Activated naive CD4-positive, alpha-beta T cell treated with anti-CD3 and anti-CD28 coated beads, Interleukin-2, amount 10 ng/mL, durations not matched to agents 7 days and 5 days (primary cell): ENCODE results near the gene POTEG.
"Not testable (repeated sequence)": the region's sequence is repeated elsewhere in the genome, so short reads cannot be mapped to it uniquely, and the experiment has no call there.

Experiments
- CTCF ChIA-PET: fragments of 350-600 bp; sonication (Branson Sonifier 250); formaldehyde crosslinking; loops from one replicate; lab custom pipeline; 2021; ENCODE audit warnings: antibody characterized with exemption; lab: Charles Lee
- DNase-seq: peaks from one replicate; pipeline ENCODE4 v3.0.0-alpha.2; 2020
- H3K27ac Mint-ChIP-seq: one replicate; pipeline ENCODE4 v1.8.0; 2021; ENCODE audit warnings: mild to moderate bottlenecking, moderate library complexity, mixed read lengths
- H3K27me3 Mint-ChIP-seq: one replicate; pipeline ENCODE4 v1.8.0; 2021; ENCODE audit warnings: mild to moderate bottlenecking, mixed read lengths
- H3K36me3 Mint-ChIP-seq: one replicate; pipeline ENCODE4 v1.8.0; 2021; ENCODE audit warnings: mixed read lengths
- H3K4me1 Mint-ChIP-seq: one replicate; pipeline ENCODE4 v1.8.0; 2021; ENCODE audit warnings: mixed read lengths
- H3K4me3 Mint-ChIP-seq: one replicate; pipeline ENCODE4 v1.8.0; 2021; ENCODE audit warnings: mild to moderate bottlenecking, moderate library complexity, mixed read lengths
- H3K9me3 Mint-ChIP-seq: one replicate; pipeline ENCODE4 v1.8.0; 2021; ENCODE audit warnings: mixed read lengths

POTEG gene

GRCh38 chr14:19388741-19389140, 45.4 kb downstream of the POTEG start:
- DNase-seq, H3K27me3 Mint-ChIP-seq: not testable (repeated sequence)

GRCh38 chr14:19386996-19387395, 47.1 kb downstream of the POTEG start:
- CTCF ChIA-PET, H3K27me3 Mint-ChIP-seq, H3K4me1 Mint-ChIP-seq, H3K4me3 Mint-ChIP-seq, DNase-seq, H3K27ac Mint-ChIP-seq, H3K9me3 Mint-ChIP-seq, H3K36me3 Mint-ChIP-seq: not testable (repeated sequence)

More at GRCh38 chr14:19388741-19389140, 45.4 kb downstream of the POTEG start:
- H3K27ac Mint-ChIP-seq, H3K36me3 Mint-ChIP-seq, H3K4me3 Mint-ChIP-seq, H3K9me3 Mint-ChIP-seq, CTCF ChIA-PET, H3K4me1 Mint-ChIP-seq: not testable (repeated sequence)

GRCh38 chr14:19386309-19386708, 47.8 kb downstream of the POTEG start:
- DNase-seq, CTCF ChIA-PET, H3K4me1 Mint-ChIP-seq, H3K27me3 Mint-ChIP-seq, H3K4me3 Mint-ChIP-seq, H3K9me3 Mint-ChIP-seq, H3K27ac Mint-ChIP-seq, H3K36me3 Mint-ChIP-seq: not testable (repeated sequence)

- H3K9me3 Mint-ChIP-seq, DNase-seq, H3K36me3 Mint-ChIP-seq, H3K4me1 Mint-ChIP-seq, H3K27ac Mint-ChIP-seq, H3K4me3 Mint-ChIP-seq, H3K27me3 Mint-ChIP-seq, CTCF ChIA-PET: not testable (repeated sequence)
Observed at GRCh38 chr14:19384088-19384781, 49.9 kb downstream of the POTEG start.

- H3K27ac Mint-ChIP-seq, H3K9me3 Mint-ChIP-seq, DNase-seq, H3K27me3 Mint-ChIP-seq, H3K36me3 Mint-ChIP-seq, H3K4me1 Mint-ChIP-seq, H3K4me3 Mint-ChIP-seq, CTCF ChIA-PET: not testable (repeated sequence)
Observed at GRCh38 chr14:19383008-19383584, 51.0 kb downstream of the POTEG start.

GRCh38 chr14:19380137-19380536, 54.0 kb downstream of the POTEG start:
- H3K27me3 Mint-ChIP-seq, H3K9me3 Mint-ChIP-seq, H3K4me1 Mint-ChIP-seq, H3K27ac Mint-ChIP-seq, DNase-seq, H3K4me3 Mint-ChIP-seq, H3K36me3 Mint-ChIP-seq, CTCF ChIA-PET: not testable (repeated sequence)

GRCh38 chr14:19374451-19374903, 59.7 kb downstream of the POTEG start:
- H3K27me3 Mint-ChIP-seq, DNase-seq, H3K27ac Mint-ChIP-seq, H3K36me3 Mint-ChIP-seq, CTCF ChIA-PET, H3K4me1 Mint-ChIP-seq, H3K4me3 Mint-ChIP-seq, H3K9me3 Mint-ChIP-seq: not testable (repeated sequence)

- CTCF ChIA-PET, H3K36me3 Mint-ChIP-seq, H3K27ac Mint-ChIP-seq, H3K9me3 Mint-ChIP-seq, H3K4me1 Mint-ChIP-seq, H3K27me3 Mint-ChIP-seq, H3K4me3 Mint-ChIP-seq, DNase-seq: not testable (repeated sequence)
Observed at GRCh38 chr14:19372813-19373500, 61.2 kb downstream of the POTEG start.

- H3K9me3 Mint-ChIP-seq, H3K27ac Mint-ChIP-seq, H3K36me3 Mint-ChIP-seq, DNase-seq, CTCF ChIA-PET, H3K4me1 Mint-ChIP-seq, H3K27me3 Mint-ChIP-seq, H3K4me3 Mint-ChIP-seq: not testable (repeated sequence)
Observed at GRCh38 chr14:19371767-19372166, 62.4 kb downstream of the POTEG start.

- H3K4me3 Mint-ChIP-seq, CTCF ChIA-PET, DNase-seq, H3K4me1 Mint-ChIP-seq, H3K36me3 Mint-ChIP-seq, H3K27me3 Mint-ChIP-seq, H3K27ac Mint-ChIP-seq, H3K9me3 Mint-ChIP-seq: not testable (repeated sequence)
Observed at GRCh38 chr14:19362803-19363202, 71.3 kb downstream of the POTEG start.

GRCh38 chr14:19362323-19362722, 71.8 kb downstream of the POTEG start:
- H3K27ac Mint-ChIP-seq, H3K4me1 Mint-ChIP-seq, DNase-seq, H3K27me3 Mint-ChIP-seq, H3K36me3 Mint-ChIP-seq, CTCF ChIA-PET, H3K9me3 Mint-ChIP-seq, H3K4me3 Mint-ChIP-seq: not testable (repeated sequence)

- CTCF ChIA-PET, result not testable (repeated sequence)
Observed at GRCh38 chr14:19361636-19362253, 72.4 kb downstream of the POTEG start.

GRCh38 chr14:19360937-19361635, 73.1 kb downstream of the POTEG start:
- DNase-seq, CTCF ChIA-PET, H3K4me3 Mint-ChIP-seq, H3K27ac Mint-ChIP-seq, H3K27me3 Mint-ChIP-seq, H3K36me3 Mint-ChIP-seq, H3K4me1 Mint-ChIP-seq, H3K9me3 Mint-ChIP-seq: not testable (repeated sequence)

More at GRCh38 chr14:19361636-19362253, 72.4 kb downstream of the POTEG start:
- not testable (repeated sequence) for H3K27ac Mint-ChIP-seq, H3K4me3 Mint-ChIP-seq, H3K36me3 Mint-ChIP-seq, DNase-seq, H3K9me3 Mint-ChIP-seq, H3K27me3 Mint-ChIP-seq, H3K4me1 Mint-ChIP-seq
